Thyroid gland (tissue), 4 donors: ENCODE results near the gene KREMEN1.

ENCODE experiments used
- POLR2A ChIP-seq, 2 donors: fragments of 450-650 bp; IDR thresholded peaks; one replicate each; pipeline ENCODE4 v1.6.1; 2017; ENCODE audit warnings: antibody characterized with exemption in 2 of 2, mild to moderate bottlenecking in 2 of 2, moderate library complexity in 1 of 2
- TF ChIP-seq, protein P1 (sequence below), 6 experiments: fragments of 200-600 bp in 3 of 6; fragments of 450-650 bp in 3 of 6; sonication (generic) in 3 of 6; IDR thresholded peaks; one replicate each; pipeline ENCODE4 v1.5.1; 2016 to 2019; ENCODE audit warnings: antibody characterized with exemption in 6 of 6, mild to moderate bottlenecking in 2 of 6, inconsistent platforms in 1 of 6, moderate library complexity in 1 of 6

DNA sequence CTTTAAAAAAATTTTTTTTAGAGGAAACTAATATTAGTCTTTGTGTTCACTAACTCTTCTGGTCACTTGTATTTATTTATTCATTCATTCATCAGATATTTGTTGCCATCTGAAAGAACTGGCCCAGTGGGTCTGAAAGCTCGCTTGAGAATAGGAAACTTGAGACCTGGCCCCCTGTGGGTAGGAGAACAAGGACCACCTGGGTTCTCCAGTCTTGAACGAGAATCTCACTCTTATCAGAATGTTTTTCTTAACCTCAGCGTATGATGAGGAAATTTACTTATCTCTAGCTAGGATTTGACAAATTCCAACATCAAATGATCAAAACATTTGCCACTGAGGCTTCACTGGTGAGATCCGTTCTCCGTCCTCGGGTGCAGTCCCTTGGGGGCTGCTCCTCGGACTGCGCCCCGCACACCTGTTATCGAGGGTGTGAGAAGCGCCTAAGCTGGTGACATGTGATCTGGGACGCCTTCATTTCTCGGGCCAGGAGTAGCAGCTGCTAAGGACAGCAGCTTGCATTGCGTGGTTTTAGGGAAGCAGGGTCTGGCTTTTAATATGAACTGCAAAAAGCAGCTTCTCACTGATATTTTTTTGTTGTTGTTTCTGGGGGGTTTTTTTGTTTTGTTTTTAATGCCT lies 17.5 kb upstream of the KREMEN1 start:
- TF ChIP-seq, protein P1, sequence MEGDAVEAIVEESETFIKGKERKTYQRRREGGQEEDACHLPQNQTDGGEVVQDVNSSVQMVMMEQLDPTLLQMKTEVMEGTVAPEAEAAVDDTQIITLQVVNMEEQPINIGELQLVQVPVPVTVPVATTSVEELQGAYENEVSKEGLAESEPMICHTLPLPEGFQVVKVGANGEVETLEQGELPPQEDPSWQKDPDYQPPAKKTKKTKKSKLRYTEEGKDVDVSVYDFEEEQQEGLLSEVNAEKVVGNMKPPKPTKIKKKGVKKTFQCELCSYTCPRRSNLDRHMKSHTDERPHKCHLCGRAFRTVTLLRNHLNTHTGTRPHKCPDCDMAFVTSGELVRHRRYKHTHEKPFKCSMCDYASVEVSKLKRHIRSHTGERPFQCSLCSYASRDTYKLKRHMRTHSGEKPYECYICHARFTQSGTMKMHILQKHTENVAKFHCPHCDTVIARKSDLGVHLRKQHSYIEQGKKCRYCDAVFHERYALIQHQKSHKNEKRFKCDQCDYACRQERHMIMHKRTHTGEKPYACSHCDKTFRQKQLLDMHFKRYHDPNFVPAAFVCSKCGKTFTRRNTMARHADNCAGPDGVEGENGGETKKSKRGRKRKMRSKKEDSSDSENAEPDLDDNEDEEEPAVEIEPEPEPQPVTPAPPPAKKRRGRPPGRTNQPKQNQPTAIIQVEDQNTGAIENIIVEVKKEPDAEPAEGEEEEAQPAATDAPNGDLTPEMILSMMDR (IDR thresholded peaks at IDR 0.05) = no peak
- TF ChIP-seq POLR2A (IDR thresholded peaks at IDR 0.05) = no peak
